PC-3 (cell line): ENCODE measurements around the gene VAT1. TPM values are rescaled to one million over a fixed set of nuclear protein-coding genes. Genes with fewer than 3 reads are reported as not detected.

ENCODE experiments used
- ATAC-seq: fragments of 200-7000 bp; cut with Tn5 transposase; 2 replicates; pipeline ENCODE4 v1.9.1; 2020; ENCODE audit warnings: mild to moderate bottlenecking, moderate library complexity
- BruUV-seq: library from RNA; stranded (reverse); fragments of 400-500 nt; replicated peaks from 2 replicates; lab custom pipeline; 2021; lab: Mats Ljungman, UMichigan
- CTCF ChIA-PET: fragments of 300-600 bp; sonication (Branson Sonifier 250); formaldehyde crosslinking; loops from one replicate; lab custom pipeline; 2022; ENCODE audit warnings: antibody characterized with exemption; lab: Charles Lee
- POLR2A ChIA-PET: fragments of 300-600 bp; sonication (Branson Sonifier 250); formaldehyde crosslinking; loops from one replicate; lab custom pipeline; 2022; ENCODE audit warnings: antibody characterized with exemption; ENCODE audit not compliant: unreplicated experiment; lab: Charles Lee
- DNase-seq: peaks from one replicate; pipeline ENCODE4 v3.0.0-alpha.2; 2015
- H2AFZ ChIP-seq: fragments of 300-600 bp; sonication (generic); 2 replicates; pipeline ENCODE4 v1.6.0; 2016; ENCODE audit warnings: antibody characterized with exemption, low read length
- H3F3A ChIP-seq: fragments of 300-600 bp; sonication (generic); one replicate; pipeline ENCODE4 v1.6.0; 2017; ENCODE audit warnings: antibody characterized with exemption, low read length, control low read depth, mild to moderate bottlenecking; ENCODE audit not compliant: unreplicated experiment
- H3K27ac ChIP-seq: fragments of 300-600 bp; sonication (generic); 2 replicates; pipeline ENCODE4 v1.5.1; 2016; ENCODE audit warnings: mild to moderate bottlenecking, low read length
- H3K27me3 ChIP-seq: fragments of 300-600 bp; sonication (generic); 2 replicates; pipeline ENCODE4 v1.6.1; 2016; ENCODE audit warnings: low read length, mixed read lengths
- H3K36me3 ChIP-seq: fragments of 300-600 bp; sonication (generic); 2 replicates; pipeline ENCODE4 v1.6.1; 2016; ENCODE audit warnings: low read depth, mixed run types, low read length, mixed read lengths
- H3K4me1 ChIP-seq: fragments of 300-600 bp; sonication (generic); 2 replicates; pipeline ENCODE4 v1.5.1; 2016; ENCODE audit warnings: low read length; ENCODE audit not compliant: insufficient read depth
- H3K4me2 ChIP-seq: fragments of 300-600 bp; sonication (generic); 2 replicates; pipeline ENCODE4 v1.6.0; 2016; ENCODE audit warnings: low read length
- H3K4me3 ChIP-seq: fragments of 300-600 bp; sonication (generic); 2 replicates; pipeline ENCODE4 v1.5.1; 2016; ENCODE audit warnings: mild to moderate bottlenecking, low read length, mixed read lengths
- H3K79me2 ChIP-seq: fragments of 300-600 bp; sonication (generic); 2 replicates; pipeline ENCODE4 v1.6.1; 2017; ENCODE audit warnings: low read length, mixed read lengths
- H3K9ac ChIP-seq: fragments of 300-600 bp; sonication (generic); 2 replicates; pipeline ENCODE4 v1.6.0; 2016; ENCODE audit warnings: mild to moderate bottlenecking, low read length
- H3K9me2 ChIP-seq: fragments of 300-600 bp; sonication (generic); replicated peaks from 2 replicates; pipeline ENCODE4 v1.6.1; 2016; ENCODE audit warnings: mixed run types, low read length, mixed read lengths
- H3K9me3 ChIP-seq: fragments of 300-600 bp; sonication (generic); 2 replicates; pipeline ENCODE4 v1.6.1; 2016; ENCODE audit warnings: low read length, mixed read lengths
- H4K20me1 ChIP-seq: fragments of 300-600 bp; sonication (generic); 2 replicates; pipeline ENCODE4 v1.6.1; 2016; ENCODE audit warnings: low read length, mixed read lengths
- CTCF ChIP-seq: fragments of 300-600 bp; sonication (generic); conservative IDR thresholded peaks from 2 replicates; pipeline ENCODE4 v1.5.1; 2017; ENCODE audit warnings: antibody characterized with exemption, low read depth, mild to moderate bottlenecking, low read length
- EZH2 ChIP-seq: fragments of 300-600 bp; sonication (generic); IDR thresholded peaks from one replicate; pipeline ENCODE4 v1.6.1; 2017; ENCODE audit warnings: antibody characterized with exemption, mild to moderate bottlenecking, low read length; ENCODE audit not compliant: unreplicated experiment
- EZH2phosphoT487 ChIP-seq: fragments of 300-600 bp; sonication (generic); IDR thresholded peaks from 2 replicates; pipeline ENCODE4 v1.6.1; 2018; ENCODE audit warnings: mild to moderate bottlenecking, antibody characterized with exemption, low read length, borderline replicate concordance
- intact Hi-C: fragments of 100-400 bp; cut with micrococcal nuclease; formaldehyde crosslinking; loops from 2 replicates; pipeline ENCODE4 v1.9.0; 2023
- total RNA-seq: library from RNA; depleted of rRNA; stranded (reverse); fragments of >200 nt; gene quantifications from 2 replicates; pipeline ENCODE4 v1.2.3, GENCODE V29; 2014

Gene VAT1
- total RNA-seq, 1 experiment from 2014 or later, result 68.1 TPM

- H3K9me3 ChIP-seq, result no peaks in the 10 kb centered on the region
- CTCF ChIA-PET, result no interaction called here
Measured at GRCh38 chr17:43027091-43028032, 5.2 kb upstream of the VAT1 start.

DNA sequence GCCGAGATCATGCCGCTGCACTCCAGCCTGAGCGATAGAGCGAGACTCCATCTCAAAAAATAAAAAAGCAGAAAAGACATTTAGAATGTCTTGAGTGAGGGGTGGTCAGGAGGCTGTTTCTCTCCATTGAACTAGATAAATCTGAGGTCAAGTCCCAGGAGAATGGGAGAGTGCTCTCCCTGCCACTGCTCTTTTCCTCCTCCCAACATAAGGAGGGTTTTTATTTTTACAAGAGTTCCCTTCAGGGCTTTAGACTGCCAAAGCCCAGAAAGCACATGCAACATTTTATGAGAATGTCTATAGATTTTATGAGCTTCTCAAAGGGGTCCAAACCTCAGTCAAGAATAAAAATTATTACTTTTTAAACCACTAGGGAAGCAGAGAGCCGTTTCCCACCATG lies 4.4 kb upstream of the VAT1 start:
- POLR2A ChIA-PET, result no interaction called here
- Histone ChIP-seq H2AFZ (no peak overlapping the region), H3K4me3 (no peak overlapping the region), H3K4me2 (no peak overlapping the region), H3K4me1 (no peaks in the 10 kb centered on the region), H3K79me2 (no peaks in the 10 kb centered on the region), H4K20me1 (no peaks in the 10 kb centered on the region), H3K9me2 (no peaks in the 10 kb centered on the region), H3F3A (no peaks in the 10 kb centered on the region), H3K27ac (no peak overlapping the region), H3K9ac (no peak overlapping the region), H3K36me3 (no peaks in the 10 kb centered on the region), H3K9me3 (no peaks in the 10 kb centered on the region), H3K27me3 (no peaks in the 10 kb centered on the region)
- no TSS peak for BruUV-seq
- TF ChIP-seq EZH2phosphoT487 (no peak), CTCF (no peak), EZH2 (no peak)
- DNase-seq (no peak), ATAC-seq (no peak)
- CTCF ChIA-PET, result no interaction called here
- intact Hi-C loops, result no loop called here

More at GRCh38 chr17:43027091-43028032, 5.2 kb upstream of the VAT1 start:
- TF ChIP-seq CTCF (no peak), EZH2 (no peak), EZH2phosphoT487 (no peak)
- POLR2A ChIA-PET, result interaction anchor here (0.6 kb wide), 1 partner anchor 8 kb away, joined by 8 read pairs; no protein-coding TSS in a partner anchor
- H3K9me2 ChIP-seq, result no peaks in the 10 kb centered on the region
- DNase-seq (no peak), ATAC-seq (no peak)
- H2AFZ ChIP-seq, result no peak overlapping the region
- no peaks in the 10 kb centered on the region for H3K4me1 ChIP-seq
- no peaks in the 10 kb centered on the region for H3K27me3 ChIP-seq
- no peaks in the 10 kb centered on the region for H4K20me1 ChIP-seq
- no peak overlapping the region for H3K9ac ChIP-seq
- H3K27ac ChIP-seq, result no peak overlapping the region
- no TSS peak for BruUV-seq
- H3F3A ChIP-seq, result no peaks in the 10 kb centered on the region
- H3K36me3 ChIP-seq, result no peaks in the 10 kb centered on the region
- intact Hi-C loops, result no loop called here
- no peaks in the 10 kb centered on the region for H3K79me2 ChIP-seq
- H3K4me3 ChIP-seq, result no peak overlapping the region
- H3K4me2 ChIP-seq, result no peak overlapping the region
